IMR-90 (cell line): ENCODE results near the gene SP3.

Experiments
- CEBPB ChIP-seq: IDR thresholded peaks from 2 replicates; pipeline ENCODE4 v1.6.1; 2012; ENCODE audit warnings: low read depth, low read length, improper control_type of control experiment
- CHD1 ChIP-seq: IDR thresholded peaks from 2 replicates; pipeline ENCODE4 v1.6.1; 2012; ENCODE audit warnings: low read depth, low read length, improper control_type of control experiment
- CTCF ChIP-seq: conservative IDR thresholded peaks from 2 replicates; pipeline ENCODE4 v1.5.1; 2012; ENCODE audit warnings: mild to moderate bottlenecking, low read depth, low read length, improper control_type of control experiment
- FOS ChIP-seq: fragments of 150-350 bp; IDR thresholded peaks from 2 replicates; pipeline ENCODE4 v1.6.1; 2016; ENCODE audit warnings: low read depth, low read length
- MAFK ChIP-seq: IDR thresholded peaks from 2 replicates; pipeline ENCODE4 v1.6.1; 2012; ENCODE audit warnings: low read depth, low read length, improper control_type of control experiment
- MAZ ChIP-seq: IDR thresholded peaks from 2 replicates; pipeline ENCODE4 v1.6.1; 2012; ENCODE audit warnings: low read depth, mild to moderate bottlenecking, low read length, improper control_type of control experiment, moderate library complexity, borderline replicate concordance
- MXI1 ChIP-seq: IDR thresholded peaks from 2 replicates; pipeline ENCODE4 v1.6.1; 2012; ENCODE audit warnings: low read depth, mild to moderate bottlenecking, low read length, moderate library complexity, borderline replicate concordance
- POLR2A ChIP-seq: IDR thresholded peaks from 2 replicates; pipeline ENCODE4 v1.6.1; 2012; ENCODE audit warnings: mild to moderate bottlenecking, low read depth, low read length
- RAD21 ChIP-seq: IDR thresholded peaks from 2 replicates; pipeline ENCODE4 v1.6.1; 2012; ENCODE audit warnings: low read length, improper control_type of control experiment
- RFX5 ChIP-seq: IDR thresholded peaks from 2 replicates; pipeline ENCODE4 v1.8.0; 2012; ENCODE audit warnings: low read depth, mild to moderate bottlenecking, low read length, moderate library complexity
- USF2 ChIP-seq: fragments of 150-350 bp; IDR thresholded peaks from 2 replicates; pipeline ENCODE4 v1.6.1; 2017; ENCODE audit warnings: mild to moderate bottlenecking, antibody characterized with exemption, low read length, low read depth

DNA sequence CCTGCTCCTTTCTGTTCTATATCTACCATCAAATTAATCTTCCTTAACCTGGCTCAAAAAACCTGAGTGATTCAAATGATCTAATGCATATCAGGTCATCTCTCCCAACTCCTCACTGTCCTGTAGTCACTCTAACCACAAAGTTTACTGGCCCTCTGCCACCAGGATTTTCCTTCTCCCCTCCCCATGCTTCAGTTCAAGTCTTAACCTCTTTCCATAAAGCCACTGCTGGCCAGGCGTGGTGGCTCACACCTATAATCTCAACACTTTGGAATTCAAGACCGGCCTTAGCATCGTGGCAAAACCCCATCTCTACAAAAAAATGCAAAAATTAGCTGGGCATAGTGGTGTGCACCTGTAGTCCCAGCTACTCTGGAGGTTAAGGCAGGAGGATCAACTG lies 7.5 kb upstream of the SP3 start:
- TF ChIP-seq CTCF (no peak), FOS (no peak), POLR2A (no peak), MXI1 (no peak), CEBPB (no peak), MAFK (no peak), USF2 (no peak), CHD1 (no peak), RFX5 (no peak), MAZ (no peak), RAD21 (no peak)
